Activated T-cell treated with anti-CD3 and anti-CD28 coated beads for 4 hours (primary cell): Measurements from ENCODE around the gene CTPS1.

ENCODE experiments used
- DNase-seq: peaks from one replicate; pipeline ENCODE4 v3.0.0-alpha.2; 2020

Gene CTPS1

DNA sequence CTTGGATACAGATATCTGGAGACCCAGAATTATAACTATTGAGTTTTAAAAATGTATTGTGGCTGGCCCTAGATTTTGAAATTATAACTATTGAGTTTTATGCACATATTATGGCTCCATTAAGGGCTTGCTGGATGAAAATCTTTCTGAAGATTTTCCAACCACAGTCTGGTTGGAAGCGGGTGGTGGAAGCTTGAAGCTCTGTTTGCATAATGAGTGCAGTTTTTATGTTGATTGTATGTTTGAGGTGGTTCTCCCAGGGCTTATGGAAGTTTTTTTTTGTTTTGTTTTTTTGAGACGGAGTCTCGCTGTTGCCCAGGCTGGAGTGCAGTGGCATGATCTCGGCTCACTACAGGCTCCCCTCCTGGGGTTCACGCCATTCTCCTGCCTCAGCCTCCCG, 10.1 kb upstream of the CTPS1 start:
- no peak for DNase-seq

DNA sequence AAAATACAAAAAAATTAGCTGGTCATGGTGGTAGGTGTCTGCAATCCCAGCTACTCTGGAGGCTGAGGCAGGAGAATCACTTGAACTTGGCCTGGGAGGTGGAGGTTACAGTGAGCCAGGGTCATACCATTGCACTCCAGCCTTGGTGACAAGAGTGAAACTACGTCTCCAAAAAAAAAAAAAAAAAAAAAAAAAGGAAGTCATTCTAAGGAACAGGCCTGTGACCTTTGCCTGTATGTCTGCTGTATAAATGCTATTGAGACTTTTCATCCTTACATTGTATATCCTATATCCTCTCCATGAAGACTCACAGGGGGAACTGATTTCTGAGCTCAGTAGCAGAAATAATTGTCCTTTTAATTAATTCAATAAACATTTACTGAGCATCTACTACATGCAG, 7.5 kb upstream of the CTPS1 start:
- DNase-seq = no peak

DNA sequence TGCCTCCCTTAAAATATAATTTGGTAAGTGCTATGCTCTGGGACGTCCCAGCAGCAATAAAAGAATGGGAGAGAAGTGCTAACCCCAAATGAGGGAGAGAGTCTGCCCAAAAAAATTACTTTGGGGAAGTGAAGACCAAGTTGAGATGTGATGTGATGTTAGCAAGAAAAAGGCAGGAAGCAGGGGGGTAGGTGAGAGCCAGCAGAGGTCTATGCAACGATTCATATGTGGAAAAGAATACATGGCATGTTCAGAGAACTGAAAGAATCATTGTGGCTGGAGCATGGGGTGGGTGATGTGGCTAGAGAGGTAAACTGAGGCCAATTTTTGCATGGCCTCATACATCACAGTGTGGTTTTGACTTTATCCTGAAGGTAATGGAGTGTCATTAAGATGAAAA, 5.6 kb upstream of the CTPS1 start:
- DNase-seq = no peak

DNA sequence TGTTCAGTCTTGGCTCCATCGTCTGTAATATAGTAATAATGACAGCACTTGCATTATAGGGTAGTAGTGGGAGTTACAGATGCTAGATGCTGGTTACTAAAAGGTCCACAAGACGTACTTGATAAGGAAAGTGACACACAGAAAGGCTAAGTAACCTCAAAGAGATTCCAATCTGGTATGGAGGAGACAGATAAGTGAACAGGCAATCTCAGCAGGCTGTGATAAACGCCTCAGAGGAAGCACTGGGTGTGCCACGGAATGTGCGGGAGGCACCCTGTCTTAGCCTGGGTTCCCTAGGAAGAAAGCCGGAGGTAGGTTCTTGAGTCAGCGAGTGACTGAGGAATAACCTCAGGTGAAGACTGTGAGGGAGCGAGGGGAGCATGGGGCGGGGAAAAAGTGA, 4.6 kb upstream of the CTPS1 start:
- DNase-seq = no peak

DNA sequence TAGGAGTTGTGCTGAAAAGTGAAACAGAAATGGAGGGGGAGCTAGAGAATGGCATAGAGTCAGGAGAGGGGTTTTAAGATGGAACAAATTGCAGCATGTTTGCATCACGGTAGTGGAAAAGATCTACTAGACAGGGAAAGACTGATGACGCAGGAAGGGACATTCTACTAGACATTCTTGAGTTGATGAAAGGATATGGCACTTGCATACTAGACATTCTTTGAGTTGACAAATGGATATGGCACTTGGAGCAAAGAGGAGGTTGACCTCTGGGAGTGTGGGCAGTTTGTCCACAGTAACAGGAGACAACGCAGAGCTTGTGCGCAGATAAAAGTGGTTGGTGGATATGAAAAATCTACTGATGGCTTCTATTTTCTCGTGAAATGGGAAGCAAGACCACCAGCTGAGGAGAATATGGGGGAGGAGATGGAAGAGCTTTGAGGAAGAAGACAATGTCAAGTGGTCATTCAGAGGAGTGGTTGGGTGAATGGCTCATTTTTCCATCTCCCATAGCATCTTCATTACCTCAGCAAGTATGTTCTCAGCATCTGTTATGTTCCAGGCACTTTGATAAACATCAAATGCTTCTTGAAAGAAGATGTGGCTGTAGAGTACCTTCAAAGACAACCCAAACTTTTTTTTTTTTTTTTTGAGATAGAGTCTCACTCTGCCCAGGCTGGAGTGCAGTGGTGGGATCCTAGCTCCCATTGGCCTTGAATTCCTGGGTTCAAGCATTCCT, 2.4 kb upstream of the CTPS1 start:
- no peak for DNase-seq

DNA sequence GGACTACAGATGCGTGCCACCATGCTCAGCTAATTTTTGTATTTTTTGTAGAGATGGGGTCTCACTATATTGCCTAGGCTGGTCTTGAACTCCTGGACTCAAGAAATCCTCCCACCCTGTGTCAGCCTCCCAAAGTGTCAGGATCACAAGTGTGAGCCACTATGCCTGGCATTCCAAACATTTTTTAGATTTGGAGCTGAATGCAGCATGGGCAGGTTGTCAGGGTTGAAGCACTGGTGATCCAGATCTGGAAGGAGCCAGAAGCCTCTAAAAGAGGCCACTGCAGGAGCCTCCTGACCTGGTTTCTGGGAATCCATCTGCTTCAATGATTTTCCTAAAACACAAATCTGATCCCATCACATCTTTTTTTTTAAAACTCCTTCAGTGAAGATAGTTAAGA, 1.8 kb upstream of the CTPS1 start:
- no peak for DNase-seq

DNA sequence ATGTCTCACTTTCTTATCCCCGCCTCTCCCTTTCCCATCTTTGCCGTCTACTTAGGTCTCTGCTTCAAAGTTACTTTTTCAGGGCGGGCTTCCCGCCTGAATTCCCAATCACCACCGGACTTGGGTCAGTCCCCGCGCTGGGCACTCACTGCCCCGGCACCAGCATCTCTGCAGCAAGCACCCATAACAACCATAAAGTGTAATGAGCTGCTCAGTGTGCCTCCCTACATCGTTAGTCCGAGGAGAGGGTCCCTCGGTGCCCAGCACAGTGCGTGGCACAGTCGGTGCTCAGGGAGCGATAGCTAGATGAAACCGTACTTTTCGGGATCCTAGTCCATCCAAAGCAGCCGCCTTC, 633 bp upstream of the CTPS1 start:
- no peak for DNase-seq

DNA sequence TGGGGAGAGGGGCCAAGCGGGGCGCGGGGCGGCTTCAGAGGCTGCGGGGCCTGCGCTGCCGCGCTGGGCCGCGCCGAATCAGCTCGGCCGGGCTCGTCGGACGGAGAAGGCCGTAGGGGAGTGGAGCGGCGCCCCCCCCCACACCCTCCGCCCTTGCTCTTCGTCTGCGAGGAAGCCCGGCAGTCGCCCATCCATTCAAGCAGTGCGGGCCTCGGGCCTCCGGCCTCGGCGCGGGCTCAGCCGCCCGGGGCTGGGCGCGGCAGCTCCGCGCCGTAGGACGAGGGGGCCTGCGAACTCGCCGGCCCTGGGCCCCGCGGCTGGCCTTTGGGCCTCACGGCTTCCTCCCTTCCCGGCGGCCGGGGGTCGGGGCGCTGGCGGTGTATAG, 564 bp downstream of the CTPS1 start:
- DNase-seq = no peak

DNA sequence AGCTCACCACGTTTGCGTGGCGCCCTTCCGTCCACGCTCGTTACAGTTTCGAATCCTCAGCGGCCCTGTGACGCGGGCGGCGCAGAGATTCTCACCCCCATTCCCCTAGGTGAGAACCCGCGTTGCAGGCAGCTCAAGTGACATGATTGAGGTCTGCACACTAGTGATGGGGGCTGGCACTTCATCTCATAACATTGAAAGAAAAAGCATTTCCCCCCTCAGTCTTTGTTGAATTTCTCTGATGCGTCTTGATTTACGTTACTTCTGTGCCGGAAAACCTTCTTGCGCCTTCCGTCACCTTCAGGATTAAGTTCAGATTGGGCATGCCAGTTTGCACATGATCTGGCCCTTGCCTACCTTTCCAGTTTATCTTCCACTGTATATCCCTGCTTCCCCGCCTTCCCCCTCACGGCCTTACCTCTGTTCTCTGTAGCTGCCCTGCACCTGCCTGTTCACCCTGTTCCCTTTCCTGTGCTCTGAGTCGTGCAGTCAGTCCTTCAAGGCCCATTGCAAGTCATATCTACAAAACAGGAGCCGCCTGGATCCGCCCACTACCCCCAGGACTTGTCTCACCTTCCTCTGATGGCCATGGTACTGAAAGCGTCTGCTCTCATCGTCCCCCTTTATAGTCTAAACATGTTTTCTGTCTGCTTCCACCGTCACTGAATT, 1.1 kb downstream of the CTPS1 start:
- peak; percentile 40 for DNase-seq

DNA sequence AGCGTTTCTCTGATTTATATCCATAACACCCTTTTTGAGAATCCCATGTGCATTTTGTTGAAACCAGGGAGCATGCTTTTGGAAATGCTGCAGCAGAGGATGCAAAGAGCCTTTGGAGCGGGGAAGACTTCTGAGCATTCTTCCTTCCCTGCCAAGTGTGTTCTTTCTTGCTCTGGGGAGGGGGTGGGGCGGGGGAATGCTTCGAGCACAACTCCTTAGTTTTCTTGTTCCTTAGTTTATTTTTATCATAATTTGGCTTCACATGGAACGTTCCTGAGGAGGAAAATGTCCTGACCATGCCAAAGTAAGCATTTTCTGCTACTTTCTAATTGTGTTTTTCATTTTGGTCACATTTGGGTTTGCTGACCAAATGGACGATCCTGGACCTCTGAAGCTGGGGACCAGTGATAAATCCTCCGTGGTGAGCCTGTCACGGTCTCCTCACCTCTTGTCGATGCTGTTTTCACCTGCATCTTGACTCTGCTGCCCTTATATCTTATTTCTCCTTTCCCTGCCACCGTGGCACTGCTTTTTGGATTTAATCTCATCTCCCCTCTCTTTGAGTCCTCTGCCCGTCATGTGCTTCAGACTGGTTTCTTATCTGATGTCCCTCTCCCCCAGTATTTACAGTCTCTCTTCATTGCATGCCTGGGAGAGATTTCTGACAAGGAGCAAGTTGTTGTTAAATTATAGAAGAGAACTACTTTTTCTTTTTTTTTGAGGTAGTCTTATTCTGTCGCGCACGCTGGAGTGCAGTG, 2.4 kb downstream of the CTPS1 start:
- DNase-seq = no peak

DNA sequence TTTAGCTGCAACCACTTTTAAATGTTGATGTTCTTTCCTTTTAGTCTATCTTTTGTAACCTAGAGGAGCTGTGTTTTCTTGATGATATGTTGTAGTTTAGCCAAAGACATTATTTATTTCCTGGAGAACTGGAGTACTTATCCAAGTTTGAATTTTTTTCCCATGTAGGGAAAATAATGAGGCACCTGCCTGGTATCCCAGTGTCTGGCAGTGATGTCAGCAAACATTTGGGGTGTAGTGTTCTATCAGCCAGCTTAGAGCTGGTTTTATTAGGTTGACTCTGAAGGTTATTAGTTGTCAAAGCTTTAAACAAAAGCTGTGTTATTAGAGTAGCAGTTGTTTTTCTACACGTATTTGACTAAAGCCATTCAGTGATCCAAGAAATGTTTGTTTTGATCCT, 3.2 kb downstream of the CTPS1 start:
- DNase-seq = no peak

DNA sequence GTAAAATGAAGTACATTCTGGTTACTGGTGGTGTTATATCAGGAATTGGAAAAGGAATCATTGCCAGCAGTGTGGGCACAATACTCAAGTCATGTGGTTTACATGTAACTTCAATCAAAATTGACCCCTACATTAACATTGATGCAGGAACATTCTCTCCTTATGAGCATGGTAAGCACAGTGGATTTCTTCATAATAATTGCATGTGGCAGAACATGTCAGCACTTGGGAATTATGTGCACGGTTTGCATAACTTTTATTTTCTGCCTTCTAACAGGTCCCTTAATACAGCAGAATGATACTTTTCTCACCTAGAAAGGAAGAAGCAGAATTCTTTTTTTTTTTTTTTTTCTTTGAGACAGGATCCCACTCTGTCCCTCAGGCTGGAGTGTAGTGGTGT, 3.8 kb downstream of the CTPS1 start:
- no peak for DNase-seq

DNA sequence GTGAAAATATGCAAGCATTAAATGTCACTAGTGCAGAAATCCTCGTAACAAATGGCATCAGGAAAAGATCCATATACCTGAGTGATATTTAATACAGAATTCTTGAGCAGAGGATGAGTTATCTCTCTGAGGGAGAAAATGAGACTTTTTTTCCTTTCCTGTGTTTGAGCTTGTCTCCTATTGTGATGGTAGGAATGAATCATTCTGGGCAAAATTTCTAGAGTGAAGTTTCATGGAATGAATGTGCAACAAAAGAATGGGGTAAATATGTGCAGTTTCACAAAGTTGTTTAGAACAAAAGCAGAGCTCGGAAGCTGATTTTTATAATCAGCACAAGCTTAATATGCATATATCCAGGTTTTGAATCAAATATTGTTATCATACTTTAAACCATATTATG, 4.6 kb downstream of the CTPS1 start:
- no peak for DNase-seq

DNA sequence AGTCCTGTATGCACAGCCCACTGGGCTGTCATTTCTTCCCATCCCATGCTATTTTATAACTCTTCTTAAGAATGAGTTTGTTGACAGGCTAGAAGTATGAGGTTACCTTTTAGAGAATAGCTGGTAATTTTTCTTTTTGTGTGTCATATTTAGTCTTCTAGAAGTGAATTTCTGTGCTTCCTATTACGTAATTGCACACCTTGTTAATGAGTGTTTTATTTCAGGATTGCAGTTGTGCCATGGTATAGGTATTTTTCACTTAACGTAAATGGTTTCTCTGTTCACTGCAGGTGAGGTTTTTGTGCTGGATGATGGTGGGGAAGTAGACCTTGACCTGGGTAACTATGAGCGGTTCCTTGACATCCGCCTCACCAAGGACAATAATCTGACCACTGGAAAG, 5.0 kb downstream of the CTPS1 start:
- no peak for DNase-seq

DNA sequence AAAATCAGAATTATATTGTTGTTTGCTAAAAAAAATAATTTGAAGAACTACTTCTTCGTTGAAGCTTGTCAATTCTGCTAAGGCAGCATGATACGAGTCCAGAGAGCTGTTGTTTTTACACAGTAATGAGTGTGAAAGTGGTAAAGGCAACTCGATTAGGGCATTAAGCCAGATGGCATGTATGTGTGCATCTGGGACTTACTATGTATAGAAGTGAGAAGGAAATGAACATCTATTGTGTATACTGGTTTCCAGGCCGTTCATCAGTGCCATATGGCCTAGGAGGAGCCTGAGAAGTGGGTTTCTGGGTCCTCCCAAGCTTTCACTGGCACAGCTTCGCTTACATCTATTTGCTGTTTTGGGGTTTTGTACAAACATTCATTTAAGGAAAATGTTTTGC, 5.7 kb downstream of the CTPS1 start:
- no peak for DNase-seq

DNA sequence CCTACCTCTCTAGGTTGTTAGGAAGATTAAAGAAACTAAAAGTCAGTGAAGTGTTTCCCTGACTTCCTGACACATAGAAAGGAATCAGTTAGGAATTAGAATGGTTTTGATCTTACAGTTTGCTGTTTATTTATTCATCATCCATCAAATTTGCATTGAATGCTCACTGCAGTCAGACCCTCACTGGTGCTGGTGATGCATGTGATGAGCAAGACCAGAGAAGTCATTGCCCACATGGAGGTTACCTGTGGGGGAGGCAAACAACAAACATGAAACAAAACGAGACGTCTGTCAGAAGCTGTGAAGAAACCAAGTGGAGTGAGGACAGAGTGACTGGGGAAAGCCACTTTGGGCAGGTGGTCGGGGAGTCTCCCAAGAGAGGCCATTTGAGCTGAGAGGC, 6.4 kb downstream of the CTPS1 start:
- DNase-seq = no peak

DNA sequence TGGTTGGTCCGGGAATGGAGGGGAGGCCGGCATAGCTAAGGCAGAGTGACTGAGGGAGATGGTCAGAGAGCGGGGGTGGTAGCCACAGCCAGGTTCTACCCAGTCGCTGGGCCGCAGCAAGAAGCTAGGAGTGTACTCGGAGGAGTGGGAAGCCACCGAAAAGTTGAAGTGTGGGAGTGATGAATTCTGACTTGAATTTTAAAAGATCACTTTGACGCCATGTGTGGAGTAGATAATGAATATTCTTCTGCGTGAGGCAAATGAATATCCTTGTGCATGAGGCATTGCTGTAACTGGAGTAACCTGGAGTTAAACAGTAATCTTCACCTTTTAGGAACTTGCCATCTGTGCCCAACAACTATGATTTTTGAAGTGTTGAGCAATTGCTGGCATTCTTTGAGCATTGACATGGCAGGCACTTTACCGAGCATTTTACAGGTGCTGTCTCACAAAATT, 6.9 kb downstream of the CTPS1 start:
- DNase-seq = no peak

DNA sequence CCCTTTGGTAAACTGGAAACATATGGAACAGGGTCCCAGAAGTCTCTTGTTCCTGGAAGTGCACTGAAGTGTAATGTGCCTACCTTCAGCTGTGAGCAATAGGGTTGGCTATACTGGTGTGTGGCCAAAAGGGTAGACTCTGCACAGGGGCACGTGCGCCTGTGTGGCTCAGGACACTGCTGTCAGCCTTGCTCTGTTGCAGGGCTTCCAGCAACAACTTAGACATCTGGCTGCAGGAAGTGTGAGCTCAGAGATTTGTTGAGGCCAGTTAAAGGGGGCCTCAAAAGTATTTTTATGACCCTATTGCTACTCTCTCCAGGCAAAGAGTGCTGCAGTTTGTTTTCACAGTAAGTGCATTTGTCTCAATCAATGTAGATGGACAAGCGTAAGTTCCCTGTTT, 7.5 kb downstream of the CTPS1 start:
- no peak for DNase-seq

DNA sequence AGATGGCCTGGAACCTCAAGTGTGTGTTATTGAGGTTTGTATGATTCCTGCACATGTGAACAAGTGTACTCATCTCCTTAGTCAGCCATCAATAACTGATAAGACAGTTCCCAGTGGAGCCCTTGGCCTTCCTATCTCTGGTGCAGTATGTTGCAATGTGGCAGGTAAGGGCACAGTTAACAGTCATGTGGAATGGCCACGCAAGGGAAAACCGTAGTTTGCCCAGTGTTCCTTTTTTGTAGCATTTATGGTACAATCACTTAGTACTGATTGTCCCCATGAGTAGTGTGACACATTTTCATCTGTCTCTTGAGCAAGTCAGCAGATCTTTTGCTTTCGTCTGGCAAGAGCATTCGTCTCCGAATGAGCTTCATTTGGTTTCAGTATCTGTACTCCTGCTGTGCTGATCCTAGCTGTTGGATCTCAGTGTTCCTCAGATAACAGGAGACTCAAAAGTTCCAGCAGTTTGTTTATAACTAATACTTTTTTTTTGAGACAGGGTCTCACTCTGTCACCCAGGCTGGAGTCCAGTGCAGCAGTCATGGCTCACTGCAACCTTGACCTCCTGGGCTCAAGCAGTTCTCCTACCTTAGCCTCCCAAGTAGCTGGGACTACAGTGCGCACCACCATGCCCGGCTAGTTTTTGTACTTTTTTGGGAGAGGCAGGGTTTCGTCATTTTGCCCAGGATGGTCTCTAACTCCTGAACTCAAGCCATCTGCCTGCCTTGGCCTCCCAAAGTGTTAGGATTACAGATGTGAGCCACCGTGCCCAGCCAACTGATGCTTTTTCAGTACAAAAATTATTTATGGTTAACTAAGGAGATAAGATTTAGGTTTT, 8.2 kb downstream of the CTPS1 start:
- DNase-seq = no peak

DNA sequence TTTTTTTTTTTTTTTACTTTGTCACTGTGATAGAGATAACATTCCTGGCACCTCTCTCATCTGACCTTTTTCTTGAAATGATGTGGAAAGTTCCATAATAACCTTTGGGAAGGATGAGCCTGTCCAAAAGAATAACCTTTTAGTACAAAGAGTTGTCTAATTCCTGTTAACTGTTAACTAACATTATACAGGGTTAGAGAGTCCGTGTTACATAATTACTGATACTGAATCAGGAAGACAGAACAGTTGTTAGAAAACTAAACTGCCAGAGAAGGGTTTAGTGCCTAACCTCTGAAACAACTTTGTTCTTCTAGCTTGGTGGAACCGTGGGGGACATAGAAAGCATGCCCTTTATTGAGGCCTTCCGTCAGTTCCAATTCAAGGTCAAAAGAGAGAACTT, 8.8 kb downstream of the CTPS1 start:
- no peak for DNase-seq

DNA sequence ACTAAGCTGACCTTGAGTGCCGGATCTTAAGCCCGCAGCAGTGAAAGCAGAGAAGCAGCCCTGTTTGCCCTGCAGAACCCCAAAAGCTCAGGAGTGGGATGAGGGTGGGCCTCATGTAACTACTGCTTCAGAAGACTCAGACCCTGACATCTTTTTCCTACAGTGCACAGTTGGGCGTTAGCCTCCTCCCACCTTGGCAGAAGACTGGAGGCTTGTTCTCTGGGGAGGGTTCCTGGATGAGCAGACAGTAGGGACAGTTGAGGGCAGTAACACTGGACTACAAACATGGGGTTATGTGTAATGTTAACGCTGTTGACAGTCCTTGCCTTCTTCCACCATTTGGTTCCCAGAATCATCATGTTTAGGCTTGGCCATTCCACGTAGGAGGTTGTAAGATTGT, 9.6 kb downstream of the CTPS1 start:
- no peak for DNase-seq

DNA sequence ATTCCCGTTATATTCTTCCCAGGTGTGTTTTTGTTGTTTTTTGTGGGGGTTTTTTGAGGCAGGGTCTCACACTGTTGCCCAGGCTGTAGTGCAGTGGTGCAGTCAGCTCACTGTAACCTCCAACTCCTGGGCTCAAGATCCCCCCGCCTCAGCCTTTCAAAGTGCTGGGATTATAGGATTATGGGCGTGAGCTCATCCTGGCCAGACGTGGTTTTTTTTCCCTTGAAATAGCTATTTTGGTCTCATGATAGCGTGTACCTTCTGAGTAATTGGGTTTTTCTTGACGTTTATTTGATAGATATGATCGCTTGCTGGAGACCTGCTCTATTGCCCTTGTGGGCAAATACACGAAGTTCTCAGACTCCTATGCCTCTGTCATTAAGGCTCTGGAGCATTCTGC, 17.6 kb downstream of the CTPS1 start:
- DNase-seq = no peak

DNA sequence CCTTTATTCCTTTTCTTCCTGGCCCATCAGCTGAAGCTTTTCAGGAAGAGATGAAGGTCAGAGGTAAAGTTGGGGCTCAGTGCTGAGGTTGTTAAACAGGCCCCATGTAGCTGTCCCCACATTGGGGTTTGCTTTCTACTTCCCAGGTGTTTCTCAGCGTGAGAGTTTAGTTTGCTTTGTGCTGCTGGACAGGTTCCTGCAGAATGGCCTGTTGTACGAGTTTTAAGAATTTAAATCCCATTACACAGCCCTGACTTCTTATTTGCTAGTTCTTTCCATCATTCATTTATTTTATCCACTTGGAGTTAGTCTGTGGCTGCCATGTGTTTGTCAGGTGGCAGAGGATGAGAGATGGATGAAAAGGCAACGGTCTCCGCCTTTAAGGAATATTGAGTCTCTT, 19.2 kb downstream of the CTPS1 start:
- no peak for DNase-seq
